UCSD-AML1 (cell line): ENCODE results near the gene TMEM151A.
A peak's percentile ranks its signal among the peaks of the same experiment; 100 is the strongest.

Source experiments
- DNase-seq: peaks from one replicate; lab custom pipeline; 2025; ENCODE audit not compliant: unreplicated experiment; lab: John Stamatoyannopoulos, UW

Gene TMEM151A

DNA sequence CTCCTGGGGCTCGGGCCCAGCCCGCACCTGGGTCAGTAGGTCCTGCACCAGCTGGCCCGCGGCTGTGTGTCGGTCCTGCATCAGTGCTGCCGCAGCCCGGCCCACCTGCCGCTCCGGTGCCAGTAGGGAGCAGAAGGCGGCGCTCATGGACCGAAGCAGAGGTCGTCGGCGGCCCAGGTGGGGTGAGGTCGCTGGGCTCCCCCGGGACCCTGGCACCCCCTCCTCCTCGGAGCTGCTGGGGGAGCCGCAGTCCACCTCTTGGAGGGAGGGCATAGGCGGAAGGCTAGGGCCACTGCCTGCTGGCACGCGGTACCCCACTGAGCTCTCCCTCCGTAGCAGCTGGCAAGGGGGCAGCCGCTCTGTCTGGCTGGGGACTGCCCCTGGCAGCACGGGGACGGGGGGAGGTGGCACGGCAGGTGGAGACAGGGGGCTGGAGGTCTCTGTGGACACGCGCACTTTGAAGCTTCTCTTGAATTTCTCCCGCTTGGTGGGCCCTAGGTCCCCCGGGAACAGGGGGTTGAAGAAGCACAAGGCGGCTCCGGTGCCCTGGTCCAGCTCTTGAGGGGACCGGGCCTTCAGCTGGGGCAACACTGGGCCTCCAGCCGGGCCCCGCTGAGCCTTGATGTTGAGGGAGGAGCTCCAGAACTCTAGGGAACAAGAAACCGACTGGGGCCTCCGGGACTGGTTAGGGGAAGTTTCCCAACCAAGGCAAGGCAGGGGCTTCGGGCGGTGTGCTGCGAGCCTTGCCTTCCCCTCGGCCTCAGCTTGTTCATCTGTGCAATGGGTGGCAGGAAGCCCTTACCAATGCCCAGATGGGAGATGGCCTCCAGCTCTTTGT is 43.1 kb downstream of the TMEM151A start:
- no peak for DNase-seq

DNA sequence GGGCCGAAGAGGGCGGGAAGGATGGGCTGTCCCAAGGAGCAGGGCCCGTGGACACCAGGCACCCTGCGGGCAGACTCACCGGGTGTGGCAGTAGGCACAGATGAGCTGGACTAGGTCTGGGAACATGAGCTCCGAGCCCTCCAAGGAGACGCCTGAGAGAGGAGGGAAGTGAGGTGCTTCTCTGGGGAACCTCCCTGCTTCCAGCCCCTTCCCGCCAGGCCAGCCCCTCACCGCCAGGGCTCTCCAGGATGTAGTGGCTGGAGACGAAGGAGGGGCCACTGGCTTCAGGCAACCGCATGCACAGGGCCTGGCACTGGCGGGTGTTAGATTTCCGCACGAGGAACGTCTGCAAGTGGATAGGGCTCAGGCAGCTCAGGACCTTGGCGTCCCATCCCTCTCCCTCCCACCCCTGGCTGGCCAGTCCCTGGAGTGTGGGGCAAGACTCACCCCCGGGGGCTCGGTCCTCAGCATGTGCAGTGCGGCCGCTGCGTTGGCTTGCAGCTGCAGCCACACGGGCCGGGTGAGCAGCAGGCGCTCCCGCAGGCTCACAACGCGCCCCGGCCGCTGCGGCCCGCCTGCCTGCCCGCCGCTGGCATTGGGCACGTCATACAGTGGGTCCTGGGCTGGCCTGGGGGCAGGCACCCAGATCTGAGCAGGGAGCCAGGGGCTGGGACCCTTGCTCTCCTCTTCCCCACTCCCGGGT is 44.0 kb downstream of the TMEM151A start:
- DNase-seq, result peak; percentile 60

DNA sequence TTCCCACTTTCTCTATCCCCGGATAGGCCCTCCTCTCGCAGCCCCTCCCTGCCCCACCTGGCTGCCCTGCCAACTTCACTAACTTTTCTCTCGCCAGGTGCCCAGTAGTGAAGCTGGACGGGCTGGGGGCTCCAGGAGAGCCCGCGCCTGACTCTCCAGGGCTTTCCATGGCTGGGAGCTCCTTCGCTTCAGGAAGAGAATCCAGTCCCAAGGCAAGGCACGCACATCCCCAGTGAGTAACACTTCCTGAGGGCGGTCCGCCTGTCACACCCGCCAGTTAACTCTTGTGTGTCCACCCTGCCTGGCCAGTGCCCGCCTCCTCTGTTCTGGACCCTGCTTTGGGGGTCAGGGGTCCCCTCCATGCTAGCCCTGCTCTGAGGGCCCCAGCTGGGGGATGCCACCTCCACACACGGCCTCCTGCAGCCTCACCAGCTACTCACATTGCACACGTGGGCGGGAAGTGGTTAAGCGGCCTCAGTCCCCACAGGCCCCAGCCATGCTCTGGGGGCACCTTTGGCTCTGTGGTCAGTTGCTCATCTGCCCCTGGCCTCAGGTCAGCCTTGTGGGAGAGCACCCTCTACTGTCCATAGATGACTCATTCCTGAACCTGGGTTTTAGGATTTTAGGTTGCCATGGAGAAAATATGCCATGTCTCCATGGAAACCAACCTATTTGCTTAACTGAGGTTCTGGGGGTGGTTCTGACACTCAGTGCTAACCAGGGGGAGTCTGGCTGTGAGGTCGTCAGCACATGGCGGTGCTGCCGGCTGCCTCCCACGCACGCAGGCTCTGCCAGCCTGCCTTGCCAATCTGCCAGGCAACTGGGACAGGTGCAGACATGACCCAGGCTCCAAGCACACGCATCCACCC is 44.8 kb downstream of the TMEM151A start, which contains the start of gene RIN1:
TSS of gene RIN1 (minus strand) at position 201 of the 869 bp plus-strand sequence. CDS start at position 169, 32 bp downstream.
- DNase-seq, result peak; percentile 60

DNA sequence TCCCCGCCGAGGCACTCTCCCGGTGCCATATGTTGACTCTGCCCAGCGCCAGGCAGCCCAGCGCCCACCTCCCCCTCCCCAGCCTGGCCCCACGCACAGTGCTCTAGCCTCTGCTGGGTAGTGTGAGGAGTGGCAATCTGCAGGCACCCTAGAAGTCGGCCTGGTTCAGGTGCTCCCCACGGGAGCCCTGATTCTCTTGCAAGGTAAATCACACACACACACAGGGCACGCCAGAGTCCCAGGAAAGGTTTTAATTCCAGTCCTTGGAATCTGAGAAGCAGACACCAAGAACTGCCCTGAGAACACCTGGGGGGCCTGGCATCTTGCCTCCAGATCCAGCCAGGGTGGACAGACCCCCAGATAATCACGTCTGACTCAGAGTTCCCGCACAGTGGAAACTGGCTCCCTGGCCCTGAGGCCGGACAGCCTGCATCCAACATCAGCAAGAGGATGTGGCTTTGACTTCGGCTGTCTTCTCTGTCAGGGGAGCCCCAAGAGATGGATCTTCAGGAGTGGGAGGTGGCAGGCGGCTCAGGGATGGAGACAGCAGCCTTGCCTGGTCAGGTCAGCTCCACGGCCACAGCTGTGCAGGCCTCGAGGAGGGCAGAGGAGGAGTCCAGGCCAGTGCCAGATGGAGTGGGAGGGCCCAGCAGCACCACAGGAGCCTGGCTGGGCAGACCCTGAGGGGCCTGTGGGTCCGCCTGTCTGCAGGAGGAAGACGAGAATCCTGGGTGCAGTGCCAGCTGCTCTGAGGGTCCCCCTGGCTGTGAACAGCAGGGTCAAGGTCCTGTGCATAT is 45.6 kb downstream of the TMEM151A start:
- DNase-seq, result no peak

DNA sequence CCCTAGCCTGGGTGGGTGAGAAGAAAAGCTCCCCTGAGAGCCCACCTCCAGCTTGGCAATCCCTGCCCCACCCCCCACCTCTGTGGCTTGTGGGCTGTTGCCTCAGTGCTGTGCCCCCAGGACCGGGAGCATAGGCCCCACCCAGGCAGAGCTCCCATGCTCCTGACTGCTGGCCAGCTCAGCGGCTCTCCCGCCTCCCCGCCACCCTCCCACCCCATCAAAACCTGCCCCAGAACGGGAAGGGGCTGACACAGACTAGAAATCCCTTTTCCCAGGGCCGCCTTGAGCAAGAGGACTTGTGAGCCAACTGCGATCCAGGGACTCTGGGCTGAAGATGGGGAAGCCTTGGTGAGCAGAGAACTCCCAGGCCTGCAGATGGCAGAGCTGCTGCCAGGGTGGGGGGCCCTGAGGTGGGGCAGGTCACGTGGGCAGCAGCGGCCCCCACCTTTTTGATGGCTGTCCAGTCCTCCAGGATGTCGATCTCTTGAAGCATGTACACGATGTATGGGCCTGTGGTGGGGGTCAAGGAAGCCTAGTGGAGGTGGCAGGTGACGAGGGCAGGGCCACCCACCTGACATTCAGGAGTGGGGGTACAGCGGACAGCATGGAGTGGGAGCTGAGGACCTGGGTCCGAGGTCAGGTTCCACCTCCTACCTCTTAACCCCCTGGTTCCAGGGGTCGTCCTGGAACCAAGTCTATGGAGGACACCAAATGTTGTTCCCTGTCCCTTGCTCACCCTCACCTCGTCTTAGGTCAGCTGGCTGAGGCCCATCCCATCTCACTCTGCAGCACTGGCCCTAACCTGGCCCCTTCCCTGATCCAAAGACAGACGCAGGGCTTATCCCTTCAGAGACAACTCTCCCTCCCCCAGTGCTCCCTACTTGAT is 46.8 kb downstream of the TMEM151A start:
- DNase-seq, result no peak

DNA sequence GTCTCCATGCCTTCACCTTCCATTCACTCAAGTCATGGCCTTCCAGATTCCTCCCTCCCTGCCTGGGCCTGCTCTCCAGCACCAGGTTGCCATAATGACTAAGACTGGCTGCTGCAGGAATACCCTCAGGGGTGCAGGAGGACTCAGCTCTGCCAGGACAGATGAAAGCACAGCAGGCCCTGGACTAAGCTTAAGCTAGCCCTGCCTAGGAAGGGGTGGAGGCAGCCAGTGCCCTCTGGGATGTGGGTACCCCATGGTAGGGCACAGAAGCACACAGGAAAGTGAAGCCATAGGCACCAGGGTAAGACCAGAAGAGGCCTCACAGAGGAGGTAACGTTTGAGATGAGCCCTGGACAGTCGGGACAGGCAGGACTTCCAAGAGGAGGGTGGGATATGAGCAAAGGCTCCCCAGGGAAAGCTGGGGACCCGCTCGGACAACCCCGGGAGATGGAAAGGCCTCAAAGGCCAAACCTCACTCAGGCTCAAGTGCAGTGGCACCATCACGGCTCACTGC is 47.5 kb downstream of the TMEM151A start:
- no peak for DNase-seq

DNA sequence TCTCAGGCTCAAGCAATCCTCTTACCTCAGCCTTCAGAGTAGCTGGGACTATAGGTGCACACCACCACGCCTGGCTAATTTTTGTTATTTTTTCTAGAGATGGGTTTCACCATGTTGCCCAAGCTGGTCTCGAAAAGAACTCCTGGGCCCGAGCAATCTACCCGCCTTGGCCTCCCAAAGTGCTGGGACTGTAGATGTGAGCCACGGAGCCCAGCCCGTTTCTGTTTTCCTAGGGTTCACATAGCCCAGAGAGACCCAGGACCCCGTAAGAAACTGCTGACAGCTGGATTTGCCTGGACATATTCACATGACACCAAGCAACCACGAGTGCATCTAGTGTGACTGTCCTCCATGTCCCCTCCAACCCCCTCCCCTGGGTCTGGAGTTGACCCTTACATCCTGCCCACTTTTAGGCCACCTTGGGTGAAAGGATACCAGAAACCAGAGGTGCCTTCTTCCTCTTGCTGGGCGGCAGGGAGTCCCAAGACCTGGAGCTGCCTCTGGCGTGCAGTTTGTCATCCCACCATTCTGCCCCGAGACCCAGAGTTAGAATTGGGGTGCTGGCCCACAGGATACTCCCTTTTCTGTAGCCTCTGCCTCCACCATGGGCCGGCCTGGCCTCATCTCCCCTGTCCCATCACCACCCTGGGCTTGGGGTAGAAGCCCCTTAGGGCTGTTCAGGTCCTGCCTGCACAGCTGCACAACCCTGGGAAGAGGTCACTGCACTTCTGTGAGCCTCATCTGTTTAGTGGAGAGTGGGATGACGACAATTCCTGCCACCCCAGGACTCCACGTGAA is 48.2 kb downstream of the TMEM151A start:
- no peak for DNase-seq

DNA sequence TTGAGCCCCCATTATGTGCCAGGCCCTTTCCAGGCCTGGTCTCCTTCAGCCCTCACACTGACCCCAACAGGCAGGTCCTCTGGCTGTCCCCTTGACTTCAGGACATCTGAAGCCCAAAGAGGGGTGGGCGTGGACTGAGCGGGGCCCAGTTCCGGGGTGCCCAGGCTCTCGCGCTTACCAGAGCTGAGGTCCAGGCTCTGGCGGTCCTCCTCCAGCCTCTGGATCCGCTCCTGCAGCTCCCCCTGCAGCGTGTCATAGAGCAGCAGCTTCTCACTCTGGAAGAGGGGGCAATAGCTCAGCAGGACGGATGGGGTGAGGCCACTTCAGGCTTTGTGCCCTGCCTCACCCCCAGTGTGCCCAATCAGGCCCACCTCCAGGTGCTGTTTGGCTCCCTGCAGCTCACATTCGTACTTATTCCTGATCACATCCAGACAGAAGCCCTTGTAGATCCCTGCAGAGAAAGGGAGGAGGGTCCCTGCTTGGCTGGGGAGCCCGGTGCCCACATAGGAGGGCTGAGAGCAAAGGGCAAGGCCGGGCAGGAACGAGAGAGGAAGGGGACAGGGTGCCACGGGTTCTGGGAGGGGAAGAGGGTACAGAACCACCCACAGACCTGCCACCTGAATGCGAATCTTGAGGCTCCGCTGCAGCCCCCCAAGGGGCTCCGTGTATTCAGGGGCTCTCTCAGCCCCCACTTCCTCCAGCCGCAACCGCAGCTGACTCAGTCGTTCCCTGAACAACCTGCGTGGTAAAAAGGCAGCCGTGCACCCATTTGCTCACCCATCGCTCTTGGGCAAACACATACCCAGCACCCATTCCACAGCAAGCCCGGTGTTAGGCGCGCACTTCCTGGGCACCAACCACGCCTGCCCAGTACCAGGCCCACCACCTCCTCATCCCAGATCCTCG is 49.2 kb downstream of the TMEM151A start:
- no peak for DNase-seq

DNA sequence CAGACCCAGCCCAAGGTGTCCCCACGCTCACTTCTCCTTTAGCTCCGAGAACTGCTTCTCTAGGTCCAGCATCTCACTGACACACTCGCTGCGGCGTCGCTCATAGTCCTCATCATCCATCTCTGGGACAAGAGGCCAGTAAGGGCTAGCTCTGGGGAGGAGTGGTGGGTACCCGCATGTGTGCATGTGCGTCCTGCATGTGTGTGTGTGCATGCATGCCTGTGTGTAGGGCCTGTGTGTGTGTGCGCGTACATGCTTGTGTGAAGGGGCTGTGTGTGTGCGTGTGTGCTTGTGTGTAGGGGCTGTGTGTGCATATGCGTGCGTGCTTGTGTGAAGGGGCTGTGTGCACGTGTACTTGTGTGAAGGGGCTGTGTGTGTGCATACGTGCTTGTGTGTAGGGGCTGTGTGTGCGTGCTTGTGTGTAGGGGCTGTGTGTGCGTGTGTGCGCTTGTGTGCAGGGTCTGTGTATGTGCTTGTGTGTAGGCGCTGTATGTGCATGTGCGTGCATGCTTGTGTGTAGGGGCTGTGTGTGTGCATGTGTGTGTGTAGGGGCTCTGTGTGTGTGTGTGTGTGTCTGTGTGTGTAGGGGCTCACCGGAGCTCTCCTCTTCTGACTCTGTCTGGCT is 49.9 kb downstream of the TMEM151A start:
- no peak for DNase-seq

DNA sequence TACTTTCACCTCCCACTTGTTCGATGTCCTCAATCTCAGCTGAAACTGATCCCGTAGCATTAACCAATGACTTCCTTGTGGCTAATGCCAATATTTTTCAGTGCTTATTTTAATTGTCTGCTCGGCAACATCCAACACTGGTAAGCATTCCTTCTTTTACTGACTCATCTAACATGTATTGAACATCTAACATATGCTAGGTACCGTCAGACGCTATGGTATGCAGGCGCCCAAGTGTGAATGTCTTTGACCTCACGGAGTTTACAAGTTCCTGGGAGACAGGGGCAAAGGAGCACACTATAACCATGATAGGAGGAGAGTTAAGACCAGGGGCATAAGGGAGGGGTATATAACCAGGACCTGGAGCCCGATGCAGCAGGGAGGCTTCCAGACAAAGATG is 51.5 kb downstream of the TMEM151A start:
- DNase-seq, result no peak

DNA sequence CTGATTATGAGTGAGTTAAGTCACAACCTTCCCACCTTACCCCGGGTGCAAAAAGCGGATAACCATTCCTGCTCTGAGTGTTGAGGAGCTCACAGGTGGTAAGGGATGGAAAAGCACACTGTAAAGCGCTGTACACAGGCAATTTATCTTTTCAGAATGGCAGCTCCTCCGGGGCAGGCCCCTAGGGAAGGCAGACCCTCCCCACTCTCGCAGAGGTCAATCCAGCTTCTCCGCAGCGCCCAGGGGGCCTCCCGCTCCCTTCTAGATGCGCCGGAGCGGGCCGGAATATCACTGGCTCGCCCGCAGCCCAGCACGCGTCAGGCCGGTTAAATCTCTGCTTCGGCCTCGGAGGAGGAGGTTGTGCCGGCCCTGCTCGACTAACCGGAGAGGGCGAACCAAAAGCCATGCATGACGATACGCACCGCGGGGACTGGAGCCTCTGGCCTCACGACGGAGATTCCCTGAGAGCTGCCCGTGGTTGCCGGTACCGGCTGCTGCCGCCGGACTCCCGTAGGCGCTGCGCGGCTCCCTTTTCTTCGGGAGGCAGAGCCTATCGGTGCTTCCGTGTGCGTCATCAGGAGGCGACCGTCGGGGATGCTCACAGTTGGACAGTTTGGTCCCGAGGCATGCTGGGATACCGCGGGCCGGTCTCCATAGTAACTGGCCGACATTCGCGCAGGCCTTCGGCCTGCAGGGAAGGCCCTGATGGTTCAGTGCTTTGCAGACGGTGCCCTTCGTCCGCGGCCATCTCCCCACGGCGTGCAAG is 53.0 kb downstream of the TMEM151A start, which contains the start of gene BRMS1:
TSS of gene BRMS1 (minus strand) at position 555 of the 766 bp plus-strand sequence. CDS start 2,870 bp downstream, outside the sequence.
- DNase-seq, result peak; percentile 93

DNA sequence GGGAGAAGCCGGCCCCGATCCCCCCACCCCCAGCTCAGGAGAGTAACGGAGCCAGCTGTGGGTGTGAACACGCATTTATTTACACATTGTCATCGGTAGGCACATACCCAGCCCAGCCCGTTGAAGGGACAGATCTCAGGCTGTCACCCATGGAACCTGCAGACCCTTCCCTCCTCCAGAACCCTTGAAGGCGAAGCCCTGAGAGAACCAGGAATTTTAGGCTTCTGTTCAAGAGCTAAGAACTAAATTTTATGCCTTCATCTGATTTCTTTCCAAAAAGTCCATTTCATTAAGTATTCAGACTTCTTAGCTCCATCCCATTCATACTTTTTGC is 53.6 kb downstream of the TMEM151A start:
- DNase-seq, result no peak
